T47D (cell line): ENCODE data around the gene RPS19.
A peak's percentile ranks its signal among the peaks of the same experiment; 100 is the strongest.

Experiments used
- DNase-seq, 2 experiments: peaks; one replicate each; pipeline versions ENCODE4 v3.0.0 to v3.0.0-alpha.2; 2011 to 2012; ENCODE audit warnings: low read depth in 1 of 2, low spot score in 1 of 2
- JUND ChIP-seq: IDR thresholded peaks from 2 replicates; pipeline ENCODE4 v1.6.1; 2012; ENCODE audit warnings: low read depth
- in situ Hi-C: cut with HindIII; loops from 2 replicates; pipeline ENCODE4 v1.10.0; 2016; ENCODE audit warnings: low sequenced_read_pairs, low pct_unique_long_range_greater_than_20kb

Gene RPS19

GRCh38 chr19:41845051-41845590 lies 14.9 kb upstream of the RPS19 start:
- in situ Hi-C loops = no loop called here
- DNase-seq = peak; percentile 41 to 87
- no peak for TF ChIP-seq JUND

- in situ Hi-C loops = no loop called here
- DNase-seq = no peak
Observed at GRCh38 chr19:41847351-41848105, 12.5 kb upstream of the RPS19 start.

GRCh38 chr19:41848666-41849065 lies 11.4 kb upstream of the RPS19 start:
- DNase-seq = no peak
- TF ChIP-seq JUND = no peak
- in situ Hi-C loops = no loop called here

More at GRCh38 chr19:41847351-41848105, 12.5 kb upstream of the RPS19 start:
- no peak for TF ChIP-seq JUND

GRCh38 chr19:41849067-41849466 lies 11.0 kb upstream of the RPS19 start:
- in situ Hi-C loops = no loop called here
- TF ChIP-seq JUND = no peak

GRCh38 chr19:41850381-41850780 lies 9.7 kb upstream of the RPS19 start:
- no peak for TF ChIP-seq JUND
- in situ Hi-C loops = no loop called here
- DNase-seq = no peak

More at GRCh38 chr19:41849067-41849466, 11.0 kb upstream of the RPS19 start:
- no peak for DNase-seq

- in situ Hi-C loops = no loop called here
- no peak for TF ChIP-seq JUND
Observed at GRCh38 chr19:41851456-41851855, 8.6 kb upstream of the RPS19 start.

GRCh38 chr19:41853344-41853743 lies 6.7 kb upstream of the RPS19 start:
- TF ChIP-seq JUND = no peak
- in situ Hi-C loops = no loop called here
- DNase-seq = no peak

More at GRCh38 chr19:41851456-41851855, 8.6 kb upstream of the RPS19 start:
- no peak for DNase-seq

GRCh38 chr19:41853768-41854167 lies 6.3 kb upstream of the RPS19 start:
- in situ Hi-C loops = no loop called here

GRCh38 chr19:41859213-41859617 lies 840 bp upstream of the RPS19 start:
- TF ChIP-seq JUND = no peak
- in situ Hi-C loops = no loop called here

More at GRCh38 chr19:41853768-41854167, 6.3 kb upstream of the RPS19 start:
- no peak for DNase-seq
- TF ChIP-seq JUND = no peak

GRCh38 chr19:41860419-41861115 lies 512 bp downstream of the RPS19 start:
- in situ Hi-C loops = no loop called here
- DNase-seq = no peak
- TF ChIP-seq JUND = no peak

More at GRCh38 chr19:41859213-41859617, 840 bp upstream of the RPS19 start:
- no peak for DNase-seq

GRCh38 chr19:41861116-41861768 lies 1.2 kb downstream of the RPS19 start:
- DNase-seq = no peak
- in situ Hi-C loops = no loop called here
- TF ChIP-seq JUND = no peak

- DNase-seq = no peak
- in situ Hi-C loops = no loop called here
- TF ChIP-seq JUND = no peak
Observed at GRCh38 chr19:41861846-41862245, 1.8 kb downstream of the RPS19 start.
